Parathyroid adenoma (tissue), 2 donors: Measurements from ENCODE around the gene LUZP2.

ENCODE experiments used
- H2AFZ ChIP-seq: fragments of 300-600 bp; sonication (generic); one replicate; pipeline ENCODE4 v1.7.0; 2017; ENCODE audit warnings: antibody characterized with exemption, mild to moderate bottlenecking
- H3K27ac ChIP-seq: fragments of 300-600 bp; sonication (generic); one replicate; pipeline ENCODE4 v1.7.0; 2017
- H3K27me3 ChIP-seq: fragments of 300-600 bp; sonication (generic); one replicate; pipeline ENCODE4 v1.7.0; 2017; ENCODE audit warnings: low read length; ENCODE audit not compliant: control insufficient read depth, insufficient read depth
- H3K36me3 ChIP-seq: fragments of 300-600 bp; sonication (generic); one replicate; pipeline ENCODE4 v1.7.0; 2017; ENCODE audit warnings: low read length; ENCODE audit not compliant: control insufficient read depth, insufficient read depth
- H3K4me1 ChIP-seq: fragments of 300-600 bp; sonication (generic); one replicate; pipeline ENCODE4 v1.7.0; 2017; ENCODE audit warnings: control low read depth
- H3K4me2 ChIP-seq: fragments of 300-600 bp; sonication (generic); one replicate; pipeline ENCODE4 v1.7.0; 2017; ENCODE audit warnings: low read length
- H3K4me3 ChIP-seq: fragments of 300-600 bp; sonication (generic); one replicate; pipeline ENCODE4 v1.7.0; 2017; ENCODE audit warnings: low read depth, low read length
- H3K79me2 ChIP-seq: fragments of 300-600 bp; sonication (generic); one replicate; pipeline ENCODE4 v1.7.0; 2017; ENCODE audit warnings: control low read depth
- H3K9ac ChIP-seq: fragments of 300-600 bp; sonication (generic); one replicate; pipeline ENCODE4 v1.7.0; 2017; ENCODE audit warnings: mild to moderate bottlenecking
- H3K9me3 ChIP-seq: fragments of 300-600 bp; sonication (generic); one replicate; pipeline ENCODE4 v1.7.0; 2017; ENCODE audit warnings: low read length; ENCODE audit not compliant: control insufficient read depth
- CTCF ChIP-seq: fragments of 300-600 bp; sonication (generic); IDR thresholded peaks from one replicate; pipeline ENCODE4 v1.7.0; 2017; ENCODE audit warnings: antibody characterized with exemption, mild to moderate bottlenecking
- donor health status: primary hyperparathyroidism.

The LUZP2 gene

GRCh38 chr11:24805671-24806070 is 308.8 kb downstream of the LUZP2 start:
- no peak overlapping the region for H3K27ac ChIP-seq
- H3K36me3 ChIP-seq = no peaks in the 10 kb centered on the region
- no peaks in the 10 kb centered on the region for H3K4me1 ChIP-seq
- no peak overlapping the region for H3K9ac ChIP-seq
- H3K27me3 ChIP-seq = no peaks in the 10 kb centered on the region
- H2AFZ ChIP-seq = no peak overlapping the region
- no peaks in the 10 kb centered on the region for H3K79me2 ChIP-seq
- H3K9me3 ChIP-seq = no peaks in the 10 kb centered on the region
- no peak overlapping the region for H3K4me3 ChIP-seq
- no peak overlapping the region for H3K4me2 ChIP-seq
- no peak for TF ChIP-seq CTCF

GRCh38 chr11:24808173-24808572 is 311.3 kb downstream of the LUZP2 start:
- H3K27me3 ChIP-seq = no peaks in the 10 kb centered on the region
- no peaks in the 10 kb centered on the region for H3K79me2 ChIP-seq
- TF ChIP-seq CTCF = no peak
- no peaks in the 10 kb centered on the region for H3K9me3 ChIP-seq
- H3K9ac ChIP-seq = no peak overlapping the region
- no peak overlapping the region for H3K4me3 ChIP-seq
- H3K4me1 ChIP-seq = no peaks in the 10 kb centered on the region
- H3K36me3 ChIP-seq = no peaks in the 10 kb centered on the region
- H3K27ac ChIP-seq = no peak overlapping the region
- H3K4me2 ChIP-seq = no peak overlapping the region
- H2AFZ ChIP-seq = no peak overlapping the region

- Histone ChIP-seq H3K4me1 (no peaks in the 10 kb centered on the region), H3K79me2 (no peaks in the 10 kb centered on the region), H3K4me3 (no peak overlapping the region), H2AFZ (no peak overlapping the region), H3K36me3 (no peaks in the 10 kb centered on the region), H3K4me2 (no peak overlapping the region), H3K9me3 (no peaks in the 10 kb centered on the region), H3K9ac (no peak overlapping the region), H3K27ac (no peak overlapping the region), H3K27me3 (no peaks in the 10 kb centered on the region)
- TF ChIP-seq CTCF = no peak
Observed at GRCh38 chr11:24819006-24819405, 322.2 kb downstream of the LUZP2 start.

GRCh38 chr11:24819863-24820434 is 323.1 kb downstream of the LUZP2 start:
- Histone ChIP-seq H2AFZ (no peak overlapping the region), H3K9me3 (no peaks in the 10 kb centered on the region), H3K27ac (no peak overlapping the region), H3K4me1 (no peaks in the 10 kb centered on the region), H3K4me2 (no peak overlapping the region), H3K36me3 (no peaks in the 10 kb centered on the region), H3K27me3 (no peaks in the 10 kb centered on the region), H3K9ac (no peak overlapping the region), H3K79me2 (no peaks in the 10 kb centered on the region), H3K4me3 (no peak overlapping the region)
- no peak for TF ChIP-seq CTCF

- no peaks in the 10 kb centered on the region for H3K36me3 ChIP-seq
- H2AFZ ChIP-seq = no peak overlapping the region
- H3K4me2 ChIP-seq = no peak overlapping the region
- H3K9me3 ChIP-seq = no peaks in the 10 kb centered on the region
- no peaks in the 10 kb centered on the region for H3K79me2 ChIP-seq
- H3K27me3 ChIP-seq = no peaks in the 10 kb centered on the region
- no peak overlapping the region for H3K4me3 ChIP-seq
- no peak overlapping the region for H3K27ac ChIP-seq
- TF ChIP-seq CTCF = no peak
- H3K4me1 ChIP-seq = no peaks in the 10 kb centered on the region
- H3K9ac ChIP-seq = no peak overlapping the region
Observed at GRCh38 chr11:24820541-24820940, 323.7 kb downstream of the LUZP2 start.
